Measurements from ENCODE around the gene HIVEP1. TPM values are rescaled to one million over a fixed set of nuclear protein-coding genes. Genes with fewer than 3 reads are reported as not detected.

HIVEP1 gene
- total RNA-seq, 1 donor: 18.8 TPM

GRCh38 chr6:12069891-12070529 lies 57.9 kb downstream of the HIVEP1 start:
- TF ChIP-seq CTCF (IDR thresholded peaks at IDR 0.05; ENCODE audit: extremely low read depth, low read depth, low read length): no peak
- no peak overlapping the region for H3K4me3 ChIP-seq (ENCODE audit: insufficient read depth, low read length)
- H4K20me1 ChIP-seq (ENCODE audit: insufficient read depth, low read length): peaks cover 3% of the 10 kb centered on the region
- H3K4me1 ChIP-seq (ENCODE audit: insufficient read depth, low read length): peaks cover 8% of the 10 kb centered on the region
- no peak for DNase-seq (ENCODE audit: insufficient read length, low spot score, missing footprints)
- no peak overlapping the region for H3K4me2 ChIP-seq (ENCODE audit: insufficient read depth, low read length)
- no peaks in the 10 kb centered on the region for H3K36me3 ChIP-seq (ENCODE audit: insufficient read depth, low read length)
- H3K79me2 ChIP-seq (ENCODE audit: insufficient read depth, low read length): peaks cover 32% of the 10 kb centered on the region
- no peak overlapping the region for H3K27ac ChIP-seq (ENCODE audit: low read depth, low read length)
- no peaks in the 10 kb centered on the region for H3K27me3 ChIP-seq (ENCODE audit: insufficient read depth, low read length)
- no peaks in the 10 kb centered on the region for H3K9me3 ChIP-seq (ENCODE audit: low read depth, low read length)
- H2AFZ ChIP-seq (ENCODE audit: low read length): no peak overlapping the region

- no peak overlapping the region for H3K4me2 ChIP-seq (ENCODE audit: insufficient read depth, low read length)
- H4K20me1 ChIP-seq (ENCODE audit: insufficient read depth, low read length): peaks cover 3% of the 10 kb centered on the region
- peaks cover 5% of the 10 kb centered on the region for H3K4me1 ChIP-seq (ENCODE audit: insufficient read depth, low read length)
- H3K36me3 ChIP-seq (ENCODE audit: insufficient read depth, low read length): no peaks in the 10 kb centered on the region
- H3K9me3 ChIP-seq (ENCODE audit: low read depth, low read length): no peaks in the 10 kb centered on the region
- no peak overlapping the region for H3K27ac ChIP-seq (ENCODE audit: low read depth, low read length)
- no peak for TF ChIP-seq CTCF (IDR thresholded peaks at IDR 0.05; ENCODE audit: extremely low read depth, low read depth, low read length)
- H2AFZ ChIP-seq (ENCODE audit: low read length): no peak overlapping the region
- H3K79me2 ChIP-seq (ENCODE audit: insufficient read depth, low read length): peaks cover 25% of the 10 kb centered on the region
- DNase-seq (ENCODE audit: insufficient read length, low spot score, missing footprints): no peak
- H3K27me3 ChIP-seq (ENCODE audit: insufficient read depth, low read length): no peaks in the 10 kb centered on the region
- H3K4me3 ChIP-seq (ENCODE audit: insufficient read depth, low read length): no peak overlapping the region
Observed at GRCh38 chr6:12071064-12071615, 59.0 kb downstream of the HIVEP1 start.

- Histone ChIP-seq H3K27me3 (ENCODE audit: insufficient read depth, low read length) (no peaks in the 10 kb centered on the region), H3K36me3 (ENCODE audit: insufficient read depth, low read length) (no peaks in the 10 kb centered on the region), H3K27ac (ENCODE audit: low read depth, low read length) (no peak overlapping the region), H3K4me1 (ENCODE audit: insufficient read depth, low read length) (peaks cover 3% of the 10 kb centered on the region), H3K79me2 (ENCODE audit: insufficient read depth, low read length) (peaks cover 17% of the 10 kb centered on the region), H3K9me3 (ENCODE audit: low read depth, low read length) (no peaks in the 10 kb centered on the region), H3K4me2 (ENCODE audit: insufficient read depth, low read length) (no peak overlapping the region), H2AFZ (ENCODE audit: low read length) (no peak overlapping the region), H4K20me1 (ENCODE audit: insufficient read depth, low read length) (peaks cover 4% of the 10 kb centered on the region), H3K4me3 (ENCODE audit: insufficient read depth, low read length) (no peak overlapping the region)
- DNase-seq (ENCODE audit: insufficient read length, low spot score, missing footprints): no peak
- TF ChIP-seq CTCF (IDR thresholded peaks at IDR 0.05; ENCODE audit: extremely low read depth, low read depth, low read length): peak; percentile 56
Observed at GRCh38 chr6:12075067-12075563, 63.0 kb downstream of the HIVEP1 start.

- Histone ChIP-seq H3K4me3 (ENCODE audit: insufficient read depth, low read length) (no peak overlapping the region), H3K4me2 (ENCODE audit: insufficient read depth, low read length) (no peak overlapping the region), H3K27me3 (ENCODE audit: insufficient read depth, low read length) (no peaks in the 10 kb centered on the region), H3K9me3 (ENCODE audit: low read depth, low read length) (no peaks in the 10 kb centered on the region), H4K20me1 (ENCODE audit: insufficient read depth, low read length) (peaks cover 4% of the 10 kb centered on the region), H3K4me1 (ENCODE audit: insufficient read depth, low read length) (peaks cover 3% of the 10 kb centered on the region), H3K27ac (ENCODE audit: low read depth, low read length) (no peak overlapping the region), H3K36me3 (ENCODE audit: insufficient read depth, low read length) (no peaks in the 10 kb centered on the region), H3K79me2 (ENCODE audit: insufficient read depth, low read length) (peaks cover 17% of the 10 kb centered on the region), H2AFZ (ENCODE audit: low read length) (no peak overlapping the region)
- no peak for TF ChIP-seq CTCF (IDR thresholded peaks at IDR 0.05; ENCODE audit: extremely low read depth, low read depth, low read length)
- DNase-seq (ENCODE audit: insufficient read length, low spot score, missing footprints): no peak
Observed at GRCh38 chr6:12077021-12077710, 65.1 kb downstream of the HIVEP1 start.
